NOMO-1 (cell line): ENCODE data around the gene PTPRG.

ENCODE experiments used
- DNase-seq, 2 experiments: peaks; one replicate each; lab custom pipeline; 2025; ENCODE audit not compliant: unreplicated experiment in 2 of 2; lab: John Stamatoyannopoulos, UW

The PTPRG gene

GRCh38 chr3:62125380-62125779, 564.0 kb downstream of the PTPRG start:
- DNase-seq, result no peak

- DNase-seq, result no peak
Observed at GRCh38 chr3:62127116-62127515, 565.7 kb downstream of the PTPRG start.

- peak; percentile 89 to 93 for DNase-seq
Observed at GRCh38 chr3:62128051-62128450, 566.7 kb downstream of the PTPRG start.

- DNase-seq, result no peak
Observed at GRCh38 chr3:62128681-62129080, 567.3 kb downstream of the PTPRG start.

- DNase-seq, result no peak
Observed at GRCh38 chr3:62131050-62131449, 569.7 kb downstream of the PTPRG start.

- DNase-seq, result peak in 1 of 2 experiments; percentile 18
Observed at GRCh38 chr3:62131620-62132019, 570.2 kb downstream of the PTPRG start.

GRCh38 chr3:62132027-62132602, 570.7 kb downstream of the PTPRG start:
- no peak for DNase-seq

GRCh38 chr3:62133015-62133414, 571.6 kb downstream of the PTPRG start:
- DNase-seq, result no peak

GRCh38 chr3:62134061-62134496, 572.7 kb downstream of the PTPRG start:
- peak; percentile 42 to 55 for DNase-seq

GRCh38 chr3:62135741-62136140, 574.4 kb downstream of the PTPRG start:
- no peak for DNase-seq

- DNase-seq, result peak; percentile 19 to 53
Observed at GRCh38 chr3:62139957-62140356, 578.6 kb downstream of the PTPRG start.

- no peak for DNase-seq
Observed at GRCh38 chr3:62142331-62143085, 581.1 kb downstream of the PTPRG start.

GRCh38 chr3:62143843-62144450, 582.6 kb downstream of the PTPRG start:
- DNase-seq, result no peak

- no peak for DNase-seq
Observed at GRCh38 chr3:62144482-62144881, 583.1 kb downstream of the PTPRG start.

GRCh38 chr3:62145086-62145757, 583.9 kb downstream of the PTPRG start:
- no peak for DNase-seq

GRCh38 chr3:62149539-62149938, 588.2 kb downstream of the PTPRG start:
- DNase-seq, result no peak

- no peak for DNase-seq
Observed at GRCh38 chr3:62149962-62150361, 588.6 kb downstream of the PTPRG start.

- DNase-seq, result no peak
Observed at GRCh38 chr3:62151591-62151990, 590.2 kb downstream of the PTPRG start.

GRCh38 chr3:62153231-62153630, 591.9 kb downstream of the PTPRG start:
- no peak for DNase-seq

GRCh38 chr3:62154457-62155148, 593.2 kb downstream of the PTPRG start:
- no peak for DNase-seq
